ENCODE results near the gene FYTTD1.
"Not testable (repeated sequence)": the region's sequence is repeated elsewhere in the genome, so short reads cannot be mapped to it uniquely, and the experiment has no call there.

FYTTD1 gene

GRCh38 chr3:197749601-197750395 lies at the start of gene FYTTD1:
TSS of gene FYTTD1 (plus strand) at chr3:197749883. CDS start at chr3:197749972, 89 bp downstream.
- DNase-seq (ENCODE audit: low spot score): peak; percentile 73

GRCh38 chr3:197700095-197700494 lies 49.6 kb upstream of the FYTTD1 start:
- no peak for DNase-seq (ENCODE audit: low spot score)

- DNase-seq (ENCODE audit: low spot score): no peak
Observed at GRCh38 chr3:197701841-197702240, 47.8 kb upstream of the FYTTD1 start.

- no peak for DNase-seq (ENCODE audit: low spot score)
Observed at GRCh38 chr3:197706658-197707057, 43.0 kb upstream of the FYTTD1 start.

GRCh38 chr3:197709135-197709534 lies 40.5 kb upstream of the FYTTD1 start:
- no peak for DNase-seq (ENCODE audit: low spot score)

GRCh38 chr3:197710965-197711364 lies 38.7 kb upstream of the FYTTD1 start:
- not testable (repeated sequence) for DNase-seq (ENCODE audit: low spot score)

- DNase-seq (ENCODE audit: low spot score): no peak
Observed at GRCh38 chr3:197711973-197712707, 37.5 kb upstream of the FYTTD1 start.

- DNase-seq (ENCODE audit: low spot score): no peak
Observed at GRCh38 chr3:197713477-197713822, 36.2 kb upstream of the FYTTD1 start.

GRCh38 chr3:197714251-197714650 lies 35.4 kb upstream of the FYTTD1 start:
- no peak for DNase-seq (ENCODE audit: low spot score)

GRCh38 chr3:197718891-197719290 lies 30.8 kb upstream of the FYTTD1 start:
- DNase-seq (ENCODE audit: low spot score): no peak

- DNase-seq (ENCODE audit: low spot score): no peak
Observed at GRCh38 chr3:197720694-197721093, 29.0 kb upstream of the FYTTD1 start.

GRCh38 chr3:197722734-197723133 lies 26.9 kb upstream of the FYTTD1 start:
- DNase-seq (ENCODE audit: low spot score): no peak

- not testable (repeated sequence) for DNase-seq (ENCODE audit: low spot score)
Observed at GRCh38 chr3:197727878-197728277, 21.8 kb upstream of the FYTTD1 start.

GRCh38 chr3:197728487-197728886 lies 21.2 kb upstream of the FYTTD1 start:
- DNase-seq (ENCODE audit: low spot score): no peak

GRCh38 chr3:197730200-197730599 lies 19.5 kb upstream of the FYTTD1 start:
- no peak for DNase-seq (ENCODE audit: low spot score)

GRCh38 chr3:197730770-197731169 lies 18.9 kb upstream of the FYTTD1 start:
- DNase-seq (ENCODE audit: low spot score): not testable (repeated sequence)

GRCh38 chr3:197731483-197731882 lies 18.2 kb upstream of the FYTTD1 start:
- not testable (repeated sequence) for DNase-seq (ENCODE audit: low spot score)

GRCh38 chr3:197733042-197733441 lies 16.6 kb upstream of the FYTTD1 start:
- no peak for DNase-seq (ENCODE audit: low spot score)

GRCh38 chr3:197734667-197735318 lies 14.9 kb upstream of the FYTTD1 start:
- no peak for DNase-seq (ENCODE audit: low spot score)

- DNase-seq (ENCODE audit: low spot score): peak; percentile 56
Observed at GRCh38 chr3:197736010-197736490, 13.6 kb upstream of the FYTTD1 start.

GRCh38 chr3:197736491-197737318 lies 13.0 kb upstream of the FYTTD1 start, which contains the start of gene RUBCN:
TSS of gene RUBCN (minus strand) at chr3:197736904. CDS start at chr3:197736719, 185 bp downstream.
- peak; percentile 92 for DNase-seq (ENCODE audit: low spot score)

GRCh38 chr3:197737319-197737649 lies 12.4 kb upstream of the FYTTD1 start:
- peak; percentile 32 for DNase-seq (ENCODE audit: low spot score)

Data from HuH-7.5 (cell line).